GM19467 (cell line): ENCODE measurements around the gene VCPKMT.
"Not testable (repeated sequence)": the region's sequence is repeated elsewhere in the genome, so short reads cannot be mapped to it uniquely, and the experiment has no call there.

Experiments used
- ATAC-seq: cut with Tn5 transposase; IDR thresholded peaks from one replicate; pipeline ENCODE4 v1.9.1; 2021; ENCODE audit warnings: mild to moderate bottlenecking, moderate library complexity; ENCODE audit not compliant: unreplicated experiment

Gene VCPKMT

GRCh38 chr14:50093496-50093895, 22.9 kb downstream of the VCPKMT start:
- no peak for ATAC-seq

DNA sequence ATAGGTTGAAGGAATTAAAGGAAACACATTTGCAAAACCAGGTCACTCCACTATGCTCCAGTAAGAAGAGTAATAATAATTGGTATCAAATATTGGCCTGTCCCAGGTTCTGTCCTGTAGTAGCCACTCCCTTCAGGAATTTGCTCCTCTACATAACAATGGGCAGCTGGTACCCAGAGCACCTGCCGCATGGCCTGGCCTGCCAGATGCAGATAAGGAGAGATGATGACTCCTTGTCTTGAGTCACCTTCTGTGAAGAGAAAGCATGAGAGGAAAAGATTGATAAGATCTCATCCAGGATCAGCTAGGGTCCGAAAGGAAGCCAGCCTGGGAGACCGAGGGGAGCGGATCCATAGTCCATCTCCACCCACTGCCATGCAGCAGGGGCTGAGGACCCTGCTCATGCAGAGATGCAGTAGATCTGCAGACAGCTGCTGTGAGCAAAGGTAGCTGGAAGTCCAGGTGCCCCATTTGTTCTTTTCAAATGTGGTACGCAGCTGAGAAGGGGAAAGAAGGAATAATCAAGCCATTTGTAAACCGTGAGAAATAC, 24.3 kb downstream of the VCPKMT start:
- no peak for ATAC-seq

DNA sequence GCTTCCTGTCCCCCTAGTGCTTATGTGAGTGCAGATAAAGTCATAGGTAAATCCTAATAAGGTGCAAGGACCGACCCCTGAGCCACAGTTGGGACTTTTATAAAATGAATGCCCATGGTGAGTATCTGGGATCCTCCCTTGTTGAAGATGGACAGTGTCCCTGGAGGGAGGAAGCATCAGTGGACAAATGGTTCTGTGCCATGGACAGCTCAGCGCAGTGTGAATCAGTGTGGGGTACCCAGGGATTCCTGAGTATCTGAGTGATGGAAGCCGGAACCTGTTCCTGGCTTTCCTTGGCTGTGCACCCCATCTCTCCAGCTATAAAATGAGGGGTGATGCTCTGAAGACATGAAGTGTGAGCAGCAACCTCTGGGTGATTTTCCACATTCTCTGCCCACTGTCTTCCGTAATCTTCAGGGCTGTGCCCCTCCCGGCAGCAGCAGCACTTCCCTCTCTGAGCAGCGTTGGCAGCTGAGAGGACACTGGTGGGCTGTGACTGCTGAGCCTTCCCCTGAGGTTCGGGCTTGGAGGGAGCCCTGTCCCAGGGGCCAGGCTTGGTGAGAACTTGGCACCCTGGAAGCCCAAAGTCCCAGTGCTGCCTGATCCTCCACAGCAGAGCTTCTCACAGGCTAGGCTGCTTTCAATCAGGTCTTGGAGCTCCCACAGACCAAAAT, 25.0 kb downstream of the VCPKMT start:
- no peak for ATAC-seq

- no peak for ATAC-seq
Measured at GRCh38 chr14:50089208-50089607, 27.2 kb downstream of the VCPKMT start.

DNA sequence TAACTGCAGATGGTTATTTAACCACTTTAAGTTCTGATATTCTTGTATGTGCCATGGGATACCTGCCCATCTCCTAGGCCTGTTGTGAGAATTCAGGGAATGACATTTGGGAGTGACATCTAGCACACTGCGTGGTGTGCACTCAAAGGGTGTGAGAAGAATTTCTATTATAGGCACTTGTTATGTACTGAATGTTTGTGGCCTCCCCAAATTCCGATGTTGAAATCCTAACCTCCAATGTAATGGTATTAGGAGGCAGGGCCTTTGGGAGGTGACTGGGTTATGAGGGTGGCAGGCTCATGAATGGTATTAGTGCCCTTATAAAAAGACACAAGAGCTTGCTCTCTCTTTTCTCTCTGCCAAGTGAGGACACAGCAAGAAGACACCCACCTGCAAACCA, 27.6 kb downstream of the VCPKMT start:
- no peak for ATAC-seq

- ATAC-seq, result no peak
Measured at GRCh38 chr14:50088117-50088515, 28.3 kb downstream of the VCPKMT start.

DNA sequence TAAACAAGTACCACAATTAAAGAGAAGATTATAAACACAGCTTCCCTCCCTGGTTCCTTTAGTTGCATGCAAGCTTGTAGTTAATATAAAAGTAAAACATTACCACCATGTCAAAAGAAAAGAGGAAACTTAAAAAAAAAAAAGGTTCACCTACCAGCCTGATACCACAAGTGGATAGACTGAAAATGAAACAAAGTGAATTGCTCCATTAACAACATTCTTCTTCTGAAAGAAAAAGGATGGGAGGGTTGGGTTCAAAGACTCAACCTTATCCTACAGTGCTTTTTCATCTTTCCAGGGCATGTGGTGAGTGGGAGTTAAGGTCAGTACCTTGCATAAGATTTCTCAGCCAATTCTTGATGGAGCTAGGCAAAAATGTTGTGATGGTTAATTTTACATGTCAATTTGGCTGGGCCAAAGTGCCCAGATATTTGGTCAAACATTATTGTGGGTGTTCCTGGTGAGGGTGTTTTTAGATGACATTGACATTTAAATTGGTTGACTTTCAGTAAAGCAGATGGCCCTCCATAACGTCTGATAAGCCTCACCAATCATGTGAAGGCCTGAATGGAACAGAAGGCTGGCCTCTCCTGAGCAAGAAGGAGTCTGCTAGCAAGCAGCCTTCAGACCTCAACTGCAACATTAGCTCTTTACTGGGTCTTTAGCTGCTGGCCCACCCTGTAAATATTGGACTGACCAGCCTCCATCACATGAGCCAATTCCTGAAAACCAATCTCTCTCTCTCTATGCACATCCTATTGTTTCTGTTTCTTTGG, 28.8 kb downstream of the VCPKMT start:
- ATAC-seq, result no peak

GRCh38 chr14:50086321-50086711, 30.1 kb downstream of the VCPKMT start:
- no peak for ATAC-seq

- ATAC-seq, result peak; percentile 49
Measured at GRCh38 chr14:50085570-50086320, 30.6 kb downstream of the VCPKMT start.

- no peak for ATAC-seq
Measured at GRCh38 chr14:50084666-50085065, 31.7 kb downstream of the VCPKMT start.

DNA sequence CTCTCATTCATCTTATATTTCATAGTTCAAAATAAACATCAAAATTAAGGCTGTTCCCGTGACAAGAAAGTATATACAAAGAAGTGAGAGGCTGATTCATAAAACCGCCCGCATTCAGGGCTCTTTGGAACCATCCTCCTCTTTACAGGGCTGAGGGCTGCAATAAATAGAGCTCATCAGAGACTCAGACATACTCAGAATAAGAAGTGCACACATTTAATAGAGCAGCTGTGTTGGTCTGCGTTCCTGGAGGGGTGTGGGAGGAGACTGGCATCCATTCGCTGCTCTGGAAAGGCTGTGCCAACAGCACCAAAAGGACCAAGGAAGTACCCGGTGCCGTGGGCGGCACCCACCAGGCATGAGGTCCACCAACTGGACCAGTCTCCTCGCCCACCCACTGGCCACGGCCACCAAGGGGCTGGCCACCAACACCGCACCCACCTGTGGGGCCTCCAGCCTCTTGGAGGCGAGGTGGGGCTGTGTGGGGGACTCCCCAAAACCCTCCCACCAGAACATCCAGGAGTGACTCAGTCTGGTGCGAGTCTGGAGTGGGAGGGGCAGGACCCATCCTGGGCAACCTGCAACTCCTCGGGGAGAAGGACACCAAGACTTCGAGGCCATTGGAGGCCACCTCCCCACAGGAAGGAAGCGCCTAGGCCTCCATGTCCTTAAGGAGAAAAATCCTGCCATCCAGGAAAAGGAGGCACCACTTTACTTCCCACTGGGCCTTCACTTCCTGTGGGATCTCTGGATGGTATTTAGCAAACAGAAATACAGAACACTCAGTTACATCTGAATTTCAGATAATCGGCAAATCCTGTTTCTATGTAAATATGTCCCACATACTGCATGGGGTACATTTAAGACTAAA, 32.7 kb downstream of the VCPKMT start:
- ATAC-seq, result peak; percentile 27

GRCh38 chr14:50082784-50083466, 33.4 kb downstream of the VCPKMT start:
- ATAC-seq, result peak; percentile 64

- ATAC-seq, result no peak
Measured at GRCh38 chr14:50082308-50082742, 34.0 kb downstream of the VCPKMT start.

DNA sequence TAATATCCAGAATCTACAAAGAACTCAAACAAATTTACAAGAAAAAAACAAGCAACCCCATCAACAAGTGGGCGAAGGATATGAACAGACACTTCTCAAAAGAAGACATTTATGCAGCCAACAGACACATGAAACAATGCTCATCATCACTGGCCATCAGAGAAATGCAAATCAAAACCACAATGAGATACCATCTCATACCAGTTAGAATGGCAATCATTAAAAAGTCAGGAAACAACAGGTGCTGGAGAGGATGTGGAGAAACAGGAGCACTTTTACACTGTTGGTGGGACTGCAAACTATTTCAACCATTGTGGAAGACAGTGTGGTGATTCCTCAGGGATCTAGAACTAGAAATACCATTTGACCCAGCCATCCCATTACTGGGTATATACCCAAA, 37.3 kb downstream of the VCPKMT start:
- not testable (repeated sequence) for ATAC-seq

DNA sequence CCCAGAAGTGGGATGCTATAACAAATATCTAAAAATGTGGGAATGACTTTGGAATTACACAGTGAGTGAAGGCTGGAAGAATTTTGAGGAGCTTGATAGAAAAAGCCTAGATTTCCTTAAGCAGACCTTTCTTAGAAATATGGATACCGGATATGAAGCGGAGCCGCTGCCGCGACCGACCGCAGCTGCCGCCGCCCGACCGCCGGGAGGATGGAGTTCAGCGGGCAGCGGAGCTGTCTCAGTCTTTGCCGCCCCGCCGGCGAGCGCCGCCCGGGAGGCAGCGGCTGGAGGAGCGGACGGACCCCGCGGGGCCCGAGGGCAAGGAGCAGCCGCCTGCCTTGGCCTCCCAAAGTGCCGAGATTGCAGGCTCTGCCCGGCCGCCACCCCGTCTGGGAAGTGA, 42.7 kb downstream of the VCPKMT start:
- ATAC-seq, result not testable (repeated sequence)

GRCh38 chr14:50072395-50072794, 44.0 kb downstream of the VCPKMT start:
- ATAC-seq, result no peak

DNA sequence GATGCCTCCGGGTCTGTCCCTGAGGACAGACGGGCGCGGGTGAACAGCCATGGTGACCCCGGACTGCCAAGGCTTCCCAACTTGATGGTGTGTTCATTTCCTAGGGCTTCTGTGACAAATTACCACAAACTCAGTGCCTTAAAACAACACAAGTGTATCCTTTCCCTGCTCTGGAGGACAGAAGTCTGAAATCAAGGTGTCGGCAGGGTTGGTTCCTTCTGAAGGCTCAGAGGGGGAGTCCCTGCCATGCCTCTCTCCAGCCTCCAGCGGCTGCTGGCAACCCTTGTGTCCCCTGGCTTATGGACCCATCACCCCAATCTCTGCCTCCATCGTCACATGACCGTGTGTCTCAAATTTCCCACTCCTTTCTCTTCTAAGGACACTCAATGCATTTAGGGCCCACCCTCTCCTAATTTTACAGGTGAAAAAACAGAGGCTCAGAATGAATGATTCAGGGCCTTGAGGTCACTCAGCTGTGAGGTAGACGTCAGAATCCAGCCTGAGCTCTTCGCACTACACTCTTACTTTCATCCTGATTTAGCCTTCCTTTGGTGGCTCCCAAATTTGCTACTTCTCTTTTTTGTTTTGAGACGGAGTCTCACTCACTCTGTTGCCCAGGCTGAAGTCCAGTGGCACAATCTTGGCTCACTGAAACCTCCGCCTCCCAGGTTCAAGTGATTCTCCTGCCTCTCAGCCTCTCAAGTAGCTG, 45.4 kb downstream of the VCPKMT start:
- ATAC-seq, result no peak

- ATAC-seq, result no peak
Measured at GRCh38 chr14:50070230-50070629, 46.1 kb downstream of the VCPKMT start.

GRCh38 chr14:50069325-50069724, 47.0 kb downstream of the VCPKMT start:
- ATAC-seq, result no peak
